HL-60 (cell line): ENCODE measurements around the gene SPATA6.

Experiments used
- GABPA ChIP-seq: IDR thresholded peaks from 2 replicates; pipeline ENCODE4 v1.6.1; 2012; ENCODE audit warnings: low read depth
- POLR2AphosphoS5 ChIP-seq: IDR thresholded peaks from 2 replicates; pipeline ENCODE4 v1.6.1; 2012; ENCODE audit warnings: low read depth
- TF ChIP-seq, protein P1 (sequence below): IDR thresholded peaks from one replicate; pipeline ENCODE4 v1.5.1; 2011; ENCODE audit warnings: low read length, control low read depth, inconsistent platforms; ENCODE audit not compliant: insufficient read depth

DNA sequence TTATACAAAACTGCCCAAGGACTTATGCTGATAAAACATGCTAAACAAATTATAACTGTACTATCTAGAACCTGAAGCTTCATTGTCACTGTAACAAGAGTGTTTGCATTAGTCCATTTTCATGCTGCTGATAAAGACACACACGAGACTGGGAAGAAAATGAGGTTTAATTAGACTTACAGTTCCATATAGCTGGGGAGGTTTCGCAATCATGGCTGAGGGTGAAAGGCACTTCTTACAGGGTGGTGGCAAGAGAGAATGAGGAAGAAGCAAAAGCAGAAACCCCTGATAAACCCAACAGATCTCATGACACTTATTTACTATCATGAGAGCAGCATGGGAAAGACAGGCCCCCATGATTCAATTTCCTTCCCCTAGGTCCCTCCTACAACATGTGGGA lies 100.4 kb downstream of the SPATA6 start:
- TF ChIP-seq, protein P1, sequence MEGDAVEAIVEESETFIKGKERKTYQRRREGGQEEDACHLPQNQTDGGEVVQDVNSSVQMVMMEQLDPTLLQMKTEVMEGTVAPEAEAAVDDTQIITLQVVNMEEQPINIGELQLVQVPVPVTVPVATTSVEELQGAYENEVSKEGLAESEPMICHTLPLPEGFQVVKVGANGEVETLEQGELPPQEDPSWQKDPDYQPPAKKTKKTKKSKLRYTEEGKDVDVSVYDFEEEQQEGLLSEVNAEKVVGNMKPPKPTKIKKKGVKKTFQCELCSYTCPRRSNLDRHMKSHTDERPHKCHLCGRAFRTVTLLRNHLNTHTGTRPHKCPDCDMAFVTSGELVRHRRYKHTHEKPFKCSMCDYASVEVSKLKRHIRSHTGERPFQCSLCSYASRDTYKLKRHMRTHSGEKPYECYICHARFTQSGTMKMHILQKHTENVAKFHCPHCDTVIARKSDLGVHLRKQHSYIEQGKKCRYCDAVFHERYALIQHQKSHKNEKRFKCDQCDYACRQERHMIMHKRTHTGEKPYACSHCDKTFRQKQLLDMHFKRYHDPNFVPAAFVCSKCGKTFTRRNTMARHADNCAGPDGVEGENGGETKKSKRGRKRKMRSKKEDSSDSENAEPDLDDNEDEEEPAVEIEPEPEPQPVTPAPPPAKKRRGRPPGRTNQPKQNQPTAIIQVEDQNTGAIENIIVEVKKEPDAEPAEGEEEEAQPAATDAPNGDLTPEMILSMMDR = no peak
- TF ChIP-seq POLR2AphosphoS5 = no peak
- TF ChIP-seq GABPA = no peak
